ENCODE data around the gene OPHN1. TPM values are rescaled to one million over a fixed set of nuclear protein-coding genes. Genes with fewer than 3 reads are reported as not detected.
"Not testable (repeated sequence)": the region's sequence is repeated elsewhere in the genome, so short reads cannot be mapped to it uniquely, and the experiment has no call there.

Gene OPHN1
- polyA plus RNA-seq, 1 donor: 5.6 TPM

- WGBS (ENCODE audit: insufficient coverage, low lambda C conversion rate): no CpG with 5 or more reads among the region's 1 CpG
- H3K36me3 ChIP-seq (ENCODE audit: control insufficient read depth, insufficient read depth, low read length): no peaks in the 10 kb centered on the region
- H3K27me3 ChIP-seq (ENCODE audit: control insufficient read depth, insufficient read depth, low read length): no peaks in the 10 kb centered on the region
- no peak overlapping the region for H3K4me3 ChIP-seq (ENCODE audit: low read length)
- no peaks in the 10 kb centered on the region for H3K9me3 ChIP-seq (ENCODE audit: control insufficient read depth, low read depth, low read length)
- H3K27ac ChIP-seq (ENCODE audit: low read length): no peak overlapping the region
- H3K4me1 ChIP-seq (ENCODE audit: control insufficient read depth, insufficient read depth, low read length): no peaks in the 10 kb centered on the region
- no peak for DNase-seq
Observed at GRCh38 chrX:68307769-68308168, 125.5 kb downstream of the OPHN1 start.

GRCh38 chrX:68304602-68305001 lies 128.7 kb downstream of the OPHN1 start:
- no peaks in the 10 kb centered on the region for H3K4me1 ChIP-seq (ENCODE audit: control insufficient read depth, insufficient read depth, low read length)
- no CpG with 5 or more reads among the region's 1 CpG for WGBS (ENCODE audit: insufficient coverage, low lambda C conversion rate)
- no peak overlapping the region for H3K4me3 ChIP-seq (ENCODE audit: low read length)
- no peak overlapping the region for H3K27ac ChIP-seq (ENCODE audit: low read length)
- no peak for DNase-seq
- no peaks in the 10 kb centered on the region for H3K9me3 ChIP-seq (ENCODE audit: control insufficient read depth, low read depth, low read length)
- no peaks in the 10 kb centered on the region for H3K36me3 ChIP-seq (ENCODE audit: control insufficient read depth, insufficient read depth, low read length)
- no peaks in the 10 kb centered on the region for H3K27me3 ChIP-seq (ENCODE audit: control insufficient read depth, insufficient read depth, low read length)

- H3K4me1 ChIP-seq (ENCODE audit: control insufficient read depth, insufficient read depth, low read length): no peaks in the 10 kb centered on the region
- no peak for DNase-seq
- H3K4me3 ChIP-seq (ENCODE audit: low read length): no peak overlapping the region
- H3K9me3 ChIP-seq (ENCODE audit: control insufficient read depth, low read depth, low read length): no peaks in the 10 kb centered on the region
- H3K27me3 ChIP-seq (ENCODE audit: control insufficient read depth, insufficient read depth, low read length): no peaks in the 10 kb centered on the region
- H3K36me3 ChIP-seq (ENCODE audit: control insufficient read depth, insufficient read depth, low read length): no peaks in the 10 kb centered on the region
- WGBS (ENCODE audit: insufficient coverage, low lambda C conversion rate): no CpG with 5 or more reads among the region's 2 CpGs
- no peak overlapping the region for H3K27ac ChIP-seq (ENCODE audit: low read length)
Observed at GRCh38 chrX:68299898-68300297, 133.4 kb downstream of the OPHN1 start.

GRCh38 chrX:68292471-68292870 lies 140.8 kb downstream of the OPHN1 start:
- no CpG with 5 or more reads among the region's 3 CpGs for WGBS (ENCODE audit: insufficient coverage, low lambda C conversion rate)
- DNase-seq: no peak
- H3K36me3 ChIP-seq (ENCODE audit: control insufficient read depth, insufficient read depth, low read length): no peaks in the 10 kb centered on the region
- no peak overlapping the region for H3K27ac ChIP-seq (ENCODE audit: low read length)
- H3K4me1 ChIP-seq (ENCODE audit: control insufficient read depth, insufficient read depth, low read length): no peaks in the 10 kb centered on the region
- H3K27me3 ChIP-seq (ENCODE audit: control insufficient read depth, insufficient read depth, low read length): no peaks in the 10 kb centered on the region
- H3K9me3 ChIP-seq (ENCODE audit: control insufficient read depth, low read depth, low read length): no peaks in the 10 kb centered on the region
- no peak overlapping the region for H3K4me3 ChIP-seq (ENCODE audit: low read length)

DNA sequence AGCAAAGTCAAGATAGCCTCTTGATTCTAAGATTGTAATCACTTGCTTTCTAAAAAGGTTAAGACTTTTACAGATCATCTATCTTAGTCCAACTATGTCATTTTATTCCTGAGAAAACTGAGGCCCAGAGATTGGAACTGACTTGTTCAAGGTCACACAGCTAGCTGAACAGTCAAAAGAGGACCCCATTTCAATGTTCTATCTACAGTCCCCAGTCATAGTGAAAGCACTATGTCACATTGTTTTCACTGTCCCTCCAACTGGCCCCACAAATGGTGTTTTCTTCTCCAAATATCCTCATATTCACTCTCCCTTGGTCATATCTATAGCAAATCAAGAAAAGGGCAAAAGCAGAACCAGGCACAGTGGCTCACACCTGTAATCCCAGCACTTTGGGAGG lies 145.2 kb downstream of the OPHN1 start:
- no peak for DNase-seq
- Histone ChIP-seq H3K4me1 (ENCODE audit: control insufficient read depth, insufficient read depth, low read length) (no peaks in the 10 kb centered on the region), H3K27ac (ENCODE audit: low read length) (no peak overlapping the region), H3K36me3 (ENCODE audit: control insufficient read depth, insufficient read depth, low read length) (no peaks in the 10 kb centered on the region), H3K4me3 (ENCODE audit: low read length) (no peak overlapping the region), H3K27me3 (ENCODE audit: control insufficient read depth, insufficient read depth, low read length) (no peaks in the 10 kb centered on the region), H3K9me3 (ENCODE audit: control insufficient read depth, low read depth, low read length) (no peaks in the 10 kb centered on the region)

DNA sequence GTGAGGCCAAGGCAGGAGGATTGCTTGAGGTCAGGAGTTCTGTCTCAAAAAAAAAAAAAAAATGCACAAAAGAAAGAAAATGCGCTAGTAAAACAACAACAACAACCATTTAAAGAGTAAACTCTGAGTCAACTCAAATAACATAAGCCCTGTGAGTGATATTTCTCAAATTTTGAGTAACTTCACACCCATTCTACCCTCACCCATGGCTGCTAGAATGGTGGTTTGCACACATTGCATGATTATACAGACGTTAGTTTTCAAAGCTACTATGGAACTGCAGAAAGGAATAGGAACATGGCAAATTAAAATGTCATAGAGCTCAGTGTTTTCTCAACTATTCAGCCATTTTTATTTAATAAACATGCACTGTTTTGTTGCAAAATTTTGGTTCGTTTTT lies 145.9 kb downstream of the OPHN1 start:
- 100% methylated on average over 1 of the region's 3 CpGs for WGBS (ENCODE audit: insufficient coverage, low lambda C conversion rate)
- Histone ChIP-seq H3K27ac (ENCODE audit: low read length) (no peak overlapping the region), H3K4me3 (ENCODE audit: low read length) (no peak overlapping the region), H3K36me3 (ENCODE audit: control insufficient read depth, insufficient read depth, low read length) (no peaks in the 10 kb centered on the region), H3K27me3 (ENCODE audit: control insufficient read depth, insufficient read depth, low read length) (no peaks in the 10 kb centered on the region), H3K9me3 (ENCODE audit: control insufficient read depth, low read depth, low read length) (no peaks in the 10 kb centered on the region), H3K4me1 (ENCODE audit: control insufficient read depth, insufficient read depth, low read length) (no peaks in the 10 kb centered on the region)
- no peak for DNase-seq

GRCh38 chrX:68286980-68287379 lies 146.3 kb downstream of the OPHN1 start:
- Histone ChIP-seq H3K27ac (ENCODE audit: low read length) (no peak overlapping the region), H3K27me3 (ENCODE audit: control insufficient read depth, insufficient read depth, low read length) (no peaks in the 10 kb centered on the region), H3K9me3 (ENCODE audit: control insufficient read depth, low read depth, low read length) (no peaks in the 10 kb centered on the region), H3K4me1 (ENCODE audit: control insufficient read depth, insufficient read depth, low read length) (no peaks in the 10 kb centered on the region), H3K4me3 (ENCODE audit: low read length) (no peak overlapping the region), H3K36me3 (ENCODE audit: control insufficient read depth, insufficient read depth, low read length) (no peaks in the 10 kb centered on the region)
- no peak for DNase-seq

GRCh38 chrX:68286076-68286475 lies 147.2 kb downstream of the OPHN1 start:
- Histone ChIP-seq H3K36me3 (ENCODE audit: control insufficient read depth, insufficient read depth, low read length) (no peaks in the 10 kb centered on the region), H3K27ac (ENCODE audit: low read length) (no peak overlapping the region), H3K9me3 (ENCODE audit: control insufficient read depth, low read depth, low read length) (no peaks in the 10 kb centered on the region), H3K27me3 (ENCODE audit: control insufficient read depth, insufficient read depth, low read length) (no peaks in the 10 kb centered on the region), H3K4me1 (ENCODE audit: control insufficient read depth, insufficient read depth, low read length) (no peaks in the 10 kb centered on the region), H3K4me3 (ENCODE audit: low read length) (no peak overlapping the region)
- DNase-seq: no peak

DNA sequence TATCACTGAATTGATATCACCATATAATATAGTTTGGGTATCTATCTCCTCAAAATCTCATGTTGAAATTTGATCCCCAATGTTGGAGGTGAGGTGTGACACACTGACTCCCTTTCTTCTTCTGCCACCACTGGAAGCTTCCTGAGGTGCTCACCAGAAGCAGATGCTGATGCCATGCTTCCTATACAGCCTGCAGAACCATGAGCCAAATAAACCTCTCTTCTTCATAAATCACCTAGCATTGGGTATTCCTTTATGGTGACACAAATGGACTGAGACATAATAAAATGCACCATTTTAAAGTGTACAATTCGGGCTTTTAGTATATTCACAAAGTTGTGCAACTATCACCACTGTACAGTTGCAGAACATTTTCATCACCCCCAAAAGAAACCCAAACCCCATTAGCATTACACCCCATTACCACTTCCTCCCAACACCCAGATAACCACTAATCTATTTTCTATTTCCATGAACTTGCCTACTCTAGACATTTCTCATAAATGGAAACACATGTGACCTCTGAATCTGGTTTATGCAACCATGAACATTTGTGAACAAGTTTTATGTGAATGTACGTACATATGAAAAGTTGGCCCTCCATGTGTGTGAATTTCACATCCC lies 148.9 kb downstream of the OPHN1 start:
- DNase-seq: no peak
- H3K36me3 ChIP-seq (ENCODE audit: control insufficient read depth, insufficient read depth, low read length): no peaks in the 10 kb centered on the region
- H3K4me3 ChIP-seq (ENCODE audit: low read length): no peak overlapping the region
- no peaks in the 10 kb centered on the region for H3K9me3 ChIP-seq (ENCODE audit: control insufficient read depth, low read depth, low read length)
- no CpG with 5 or more reads among the region's 2 CpGs for WGBS (ENCODE audit: insufficient coverage, low lambda C conversion rate)
- no peak overlapping the region for H3K27ac ChIP-seq (ENCODE audit: low read length)
- no peaks in the 10 kb centered on the region for H3K4me1 ChIP-seq (ENCODE audit: control insufficient read depth, insufficient read depth, low read length)
- no peaks in the 10 kb centered on the region for H3K27me3 ChIP-seq (ENCODE audit: control insufficient read depth, insufficient read depth, low read length)

GRCh38 chrX:68273887-68274286 lies 159.4 kb downstream of the OPHN1 start:
- Histone ChIP-seq H3K36me3 (ENCODE audit: control insufficient read depth, insufficient read depth, low read length) (no peaks in the 10 kb centered on the region), H3K4me1 (ENCODE audit: control insufficient read depth, insufficient read depth, low read length) (no peaks in the 10 kb centered on the region), H3K9me3 (ENCODE audit: control insufficient read depth, low read depth, low read length) (no peaks in the 10 kb centered on the region), H3K27me3 (ENCODE audit: control insufficient read depth, insufficient read depth, low read length) (no peaks in the 10 kb centered on the region), H3K27ac (ENCODE audit: low read length) (no peak overlapping the region), H3K4me3 (ENCODE audit: low read length) (no peak overlapping the region)
- no CpG with 5 or more reads among the region's 1 CpG for WGBS (ENCODE audit: insufficient coverage, low lambda C conversion rate)
- DNase-seq: no peak

- WGBS (ENCODE audit: insufficient coverage, low lambda C conversion rate): no CpG with 5 or more reads among the region's 9 CpGs
- not testable (repeated sequence) for H3K36me3 ChIP-seq (ENCODE audit: control insufficient read depth, insufficient read depth, low read length); DNase-seq; H3K27me3 ChIP-seq (ENCODE audit: control insufficient read depth, insufficient read depth, low read length); H3K9me3 ChIP-seq (ENCODE audit: control insufficient read depth, low read depth, low read length); H3K4me1 ChIP-seq (ENCODE audit: control insufficient read depth, insufficient read depth, low read length); H3K4me3 ChIP-seq (ENCODE audit: low read length); H3K27ac ChIP-seq (ENCODE audit: low read length)
Observed at GRCh38 chrX:68264793-68265192, 168.5 kb downstream of the OPHN1 start.

All from large intestine (tissue), 3 donors.